ENCODE data around the gene CLASP1. TPM values are rescaled to one million over a fixed set of nuclear protein-coding genes. Genes with fewer than 3 reads are reported as not detected.
"Not testable (repeated sequence)": the region's sequence is repeated elsewhere in the genome, so short reads cannot be mapped to it uniquely, and the experiment has no call there.

CLASP1 gene
- total and polyA plus RNA-seq, 3 donors from 2014 or later = 43.8 to 130 (median 103) TPM

DNA sequence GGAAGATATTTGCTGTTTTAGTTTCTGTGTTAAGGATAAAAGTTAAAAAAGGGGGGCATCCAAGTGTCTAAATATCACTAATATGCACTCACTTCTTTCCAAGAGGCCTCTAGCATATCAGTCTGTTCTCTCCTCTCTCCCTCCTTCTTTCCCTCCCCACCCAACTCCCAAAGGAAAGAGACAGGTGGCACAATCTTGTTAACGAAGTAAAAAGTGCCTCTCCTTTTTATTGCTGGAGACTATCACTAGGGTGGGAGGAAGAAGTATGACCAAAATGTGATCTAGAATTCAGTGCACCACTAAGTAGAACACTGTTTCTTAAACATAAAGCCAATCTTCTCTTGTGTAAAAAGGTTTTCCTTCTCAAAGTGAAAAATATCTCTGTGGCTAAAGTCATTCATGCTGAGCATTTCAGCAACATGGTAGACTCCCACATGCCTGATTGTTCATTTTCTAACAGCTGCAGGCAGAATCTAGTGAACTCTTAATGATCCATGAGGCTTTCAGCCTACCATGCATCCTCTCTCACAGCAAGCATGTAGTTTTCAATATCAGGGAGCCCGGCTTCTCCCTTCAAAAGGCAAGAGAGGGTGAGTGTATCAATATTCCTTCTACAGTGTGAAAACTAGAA lies 79.1 kb downstream of the CLASP1 start:
- Histone ChIP-seq H3K4me3 (no peak overlapping the region), H3K4me1 (peaks cover 19% of the 10 kb centered on the region), H3K27me3 (no peaks in the 10 kb centered on the region), H3K27ac (peak overlapping the region in 1 of 2 donors; percentile 22), H3K36me3 (ENCODE audit: low read depth, missing control alignments) (no peaks in the 10 kb centered on the region), H3K9me3 (no peaks in the 10 kb centered on the region)
- DNase-seq = no peak
- 37 to 39% methylated on average over 2 of the region's 2 CpGs for WGBS, 2 donors
- intact Hi-C loops (cut with DNase I; ENCODE audit: low total_unique reads) = no loop called here
- no peak for TF ChIP-seq CTCF (IDR thresholded peaks at IDR 0.05)
- no peak for TF ChIP-seq POLR2A (IDR thresholded peaks at IDR 0.05)

DNA sequence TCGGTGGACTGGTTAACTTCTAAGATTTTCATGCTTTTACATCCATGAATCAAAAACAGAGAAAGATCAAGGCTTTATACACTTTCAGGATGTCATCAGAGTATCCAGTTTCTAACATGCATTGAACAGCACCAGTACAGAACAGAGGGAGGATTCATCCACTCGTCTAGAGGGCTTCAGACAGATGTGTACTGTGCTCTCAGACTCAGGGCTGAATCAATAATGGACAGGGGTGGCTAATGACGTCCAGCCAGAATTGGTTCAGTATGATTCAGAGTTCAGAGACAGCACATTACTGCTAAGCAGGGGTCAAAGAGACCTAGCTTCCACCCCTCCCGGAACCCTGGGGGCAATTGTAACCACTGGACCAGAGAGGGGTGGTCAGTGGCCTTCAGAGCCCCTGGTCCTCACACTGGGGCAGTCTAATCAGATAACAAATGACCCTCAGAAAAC lies 81.3 kb downstream of the CLASP1 start:
- Histone ChIP-seq H3K4me1 (peaks cover 21% of the 10 kb centered on the region), H3K9me3 (no peaks in the 10 kb centered on the region), H3K27ac (no peak overlapping the region), H3K36me3 (ENCODE audit: low read depth, missing control alignments) (no peaks in the 10 kb centered on the region), H3K27me3 (no peaks in the 10 kb centered on the region), H3K4me3 (no peak overlapping the region)
- no peak for DNase-seq
- 57 to 58% methylated on average over 4 of the region's 4 CpGs for WGBS, 2 donors
- no peak for TF ChIP-seq POLR2A (IDR thresholded peaks at IDR 0.05)
- intact Hi-C loops (cut with DNase I; ENCODE audit: low total_unique reads) = no loop called here

GRCh38 chr2:121567452-121567851 lies 81.8 kb downstream of the CLASP1 start:
- Histone ChIP-seq H3K27me3 (no peaks in the 10 kb centered on the region), H3K4me3 (no peak overlapping the region), H3K4me1 (peaks cover 21% of the 10 kb centered on the region), H3K36me3 (ENCODE audit: low read depth, missing control alignments) (no peaks in the 10 kb centered on the region), H3K27ac (no peak overlapping the region), H3K9me3 (no peaks in the 10 kb centered on the region)
- intact Hi-C loops (cut with DNase I; ENCODE audit: low total_unique reads) = no loop called here
- no peak for DNase-seq
- 57 to 79% methylated on average over 7 of the region's 7 CpGs for WGBS, 2 donors
- TF ChIP-seq POLR2A (IDR thresholded peaks at IDR 0.05) (no peak), CTCF (IDR thresholded peaks at IDR 0.05) (no peak)

DNA sequence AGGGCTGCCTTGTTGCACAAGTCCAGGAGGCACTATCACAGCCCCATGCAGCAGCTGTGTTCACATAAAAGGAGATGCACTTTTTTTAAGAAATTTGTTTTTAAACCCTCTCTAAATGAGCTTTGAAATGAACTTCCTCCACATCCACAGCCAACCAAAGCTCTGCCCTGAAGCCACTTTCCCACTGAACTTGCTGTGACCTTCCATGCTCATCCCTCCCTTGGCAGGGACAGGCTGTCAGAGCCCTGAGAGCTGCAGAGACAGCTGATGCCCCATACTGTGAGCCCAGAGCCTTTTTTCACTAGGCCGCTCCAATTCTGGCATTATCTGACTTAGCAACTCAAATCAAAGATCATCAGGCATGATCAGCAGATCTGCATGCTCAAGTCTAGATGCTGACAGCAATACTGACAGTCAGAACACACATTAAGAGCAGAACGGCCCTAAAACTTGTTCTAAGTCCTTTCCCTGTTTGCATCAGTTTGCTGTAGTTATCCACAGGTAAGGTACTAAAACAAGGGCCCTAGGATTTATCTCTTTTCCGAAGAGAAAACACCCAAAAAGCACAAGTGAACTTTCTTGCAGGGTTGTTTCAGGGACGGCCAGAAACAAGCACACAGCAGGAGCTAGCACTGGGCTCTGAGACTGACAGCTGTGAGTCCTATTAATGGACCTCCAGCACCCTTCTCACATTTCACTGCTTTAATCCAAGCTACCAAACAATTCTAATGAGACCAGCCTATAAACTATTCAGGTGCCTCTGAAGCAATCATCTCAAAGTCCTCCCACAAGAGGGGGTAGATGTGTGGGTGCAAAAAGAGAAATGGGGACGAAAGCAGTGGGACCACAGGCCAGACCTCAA lies 83.6 kb downstream of the CLASP1 start:
- 72 to 77% methylated on average over 5 of the region's 5 CpGs for WGBS, 2 donors
- Histone ChIP-seq H3K4me1 (peaks cover 31% of the 10 kb centered on the region), H3K4me3 (no peak overlapping the region), H3K27me3 (no peaks in the 10 kb centered on the region), H3K9me3 (no peaks in the 10 kb centered on the region), H3K27ac (no peak overlapping the region), H3K36me3 (ENCODE audit: low read depth, missing control alignments) (no peaks in the 10 kb centered on the region)
- DNase-seq = no peak
- TF ChIP-seq POLR2A (IDR thresholded peaks at IDR 0.05) (no peak), CTCF (IDR thresholded peaks at IDR 0.05) (no peak)
- intact Hi-C loops (cut with DNase I; ENCODE audit: low total_unique reads) = no loop called here

DNA sequence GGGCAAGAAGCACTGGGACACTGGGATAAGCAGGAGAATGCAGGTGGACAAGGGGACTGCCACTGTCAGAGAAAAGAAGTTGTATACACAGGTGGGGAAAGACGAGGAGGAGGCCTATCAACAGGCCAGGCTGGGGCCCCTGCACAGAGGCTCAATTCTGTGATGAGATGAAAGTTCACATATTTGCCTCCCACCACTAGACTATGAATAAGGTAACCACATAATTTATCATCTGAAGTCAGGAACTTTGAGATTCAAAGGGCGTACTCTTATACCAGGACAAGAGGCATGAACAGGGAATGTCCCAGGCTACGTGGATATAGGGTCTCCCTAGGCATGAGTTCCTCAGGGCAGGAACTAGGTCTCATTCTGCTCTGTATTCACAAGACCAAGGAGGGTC lies 84.4 kb downstream of the CLASP1 start:
- whole genome bisulfite sequencing, 2 donors = 87 to 89% methylated on average over 3 of the region's 3 CpGs
- Histone ChIP-seq H3K27ac (peak overlapping the region in 1 of 2 donors; percentile 55), H3K36me3 (ENCODE audit: low read depth, missing control alignments) (no peaks in the 10 kb centered on the region), H3K4me1 (peaks cover 24% of the 10 kb centered on the region), H3K9me3 (no peaks in the 10 kb centered on the region), H3K4me3 (no peak overlapping the region), H3K27me3 (no peaks in the 10 kb centered on the region)
- intact Hi-C loops (cut with DNase I; ENCODE audit: low total_unique reads) = no loop called here
- DNase-seq = no peak
- TF ChIP-seq POLR2A (IDR thresholded peaks at IDR 0.05) = no peak

GRCh38 chr2:121563754-121564153 lies 85.5 kb downstream of the CLASP1 start:
- WGBS, 2 donors = 34 to 55% methylated on average over 1 of the region's 1 CpG
- H3K36me3 ChIP-seq (ENCODE audit: low read depth, missing control alignments); DNase-seq; intact Hi-C loops (cut with DNase I; ENCODE audit: low total_unique reads); H3K4me3 ChIP-seq; H3K9me3 ChIP-seq; H3K27me3 ChIP-seq: not testable (repeated sequence)
- Histone ChIP-seq H3K27ac (peak overlapping the region in 1 of 2 donors; percentile 55), H3K4me1 (peaks cover 23% of the 10 kb centered on the region)
